Rectal smooth muscle tissue (tissue), 1 donor: ENCODE results near the gene MCMBP.

Experiments
- H3K27ac ChIP-seq: one replicate; pipeline ENCODE4 v1.7.0; 2013; ENCODE audit warnings: low read depth, low read length, inconsistent platforms
- H3K27me3 ChIP-seq: one replicate; pipeline ENCODE4 v1.7.0; 2013; ENCODE audit warnings: low read length; ENCODE audit not compliant: control insufficient read depth, insufficient read depth
- H3K36me3 ChIP-seq: one replicate; pipeline ENCODE4 v1.7.0; 2013; ENCODE audit warnings: low read length; ENCODE audit not compliant: control insufficient read depth, insufficient read depth
- H3K4me1 ChIP-seq: one replicate; pipeline ENCODE4 v1.7.0; 2013; ENCODE audit warnings: low read length; ENCODE audit not compliant: control insufficient read depth, insufficient read depth
- H3K4me3 ChIP-seq: one replicate; pipeline ENCODE4 v1.7.0; 2013; ENCODE audit warnings: low read length
- H3K9ac ChIP-seq: one replicate; pipeline ENCODE4 v1.7.0; 2013; ENCODE audit warnings: low read length

MCMBP gene

DNA sequence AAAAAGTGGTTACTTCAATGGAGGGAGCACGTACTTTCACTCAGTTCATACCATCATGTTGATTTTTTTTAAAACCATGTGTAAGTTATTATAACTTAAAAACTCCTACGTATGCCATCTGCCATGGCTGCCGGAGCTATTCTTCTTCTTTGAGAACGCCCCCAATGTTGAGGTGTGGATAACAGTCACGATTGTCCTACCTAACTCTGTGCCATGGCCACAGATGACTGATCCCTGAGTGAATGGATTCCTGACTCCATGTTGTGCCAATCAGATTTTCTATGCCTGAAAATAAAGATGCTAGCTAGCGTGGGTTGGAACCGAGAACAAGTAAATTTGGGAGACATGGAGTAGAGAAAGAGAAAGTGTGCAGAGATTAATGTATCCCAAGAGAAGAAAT, 5.3 kb downstream of the MCMBP start:
- H3K27ac ChIP-seq: no peak overlapping the region
- no peaks in the 10 kb centered on the region for H3K36me3 ChIP-seq
- peaks cover 7% of the 10 kb centered on the region for H3K4me1 ChIP-seq
- no peak overlapping the region for H3K4me3 ChIP-seq
- no peak overlapping the region for H3K9ac ChIP-seq
- H3K27me3 ChIP-seq: no peaks in the 10 kb centered on the region

DNA sequence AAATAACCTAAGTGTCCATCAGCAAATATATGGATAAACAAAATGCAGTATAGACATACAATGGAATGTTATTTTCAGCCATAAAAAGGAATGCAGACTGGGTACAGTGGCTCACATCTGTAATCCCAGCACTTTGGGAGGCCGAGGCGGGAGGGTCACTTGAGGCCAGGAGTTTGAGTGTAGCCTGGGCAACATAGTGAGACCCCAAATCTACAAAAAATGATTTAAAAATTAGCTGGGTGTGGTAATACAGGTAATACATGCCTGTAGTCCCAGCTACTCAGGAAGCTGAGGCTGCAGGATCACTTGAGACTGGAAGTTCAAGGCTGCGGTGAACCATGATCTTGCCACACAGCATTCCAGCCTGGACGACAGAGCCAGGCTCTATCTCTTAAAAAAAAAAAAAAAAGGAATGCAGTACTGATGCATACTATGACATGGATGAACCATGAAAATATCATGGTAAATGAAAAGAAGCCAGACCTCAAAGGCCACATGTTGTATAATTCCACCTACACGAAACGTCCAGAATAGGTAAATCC, 6.9 kb downstream of the MCMBP start:
- Histone ChIP-seq H3K27ac (no peak overlapping the region), H3K36me3 (no peaks in the 10 kb centered on the region), H3K4me1 (peaks cover 2% of the 10 kb centered on the region), H3K27me3 (no peaks in the 10 kb centered on the region), H3K4me3 (no peak overlapping the region), H3K9ac (no peak overlapping the region)

DNA sequence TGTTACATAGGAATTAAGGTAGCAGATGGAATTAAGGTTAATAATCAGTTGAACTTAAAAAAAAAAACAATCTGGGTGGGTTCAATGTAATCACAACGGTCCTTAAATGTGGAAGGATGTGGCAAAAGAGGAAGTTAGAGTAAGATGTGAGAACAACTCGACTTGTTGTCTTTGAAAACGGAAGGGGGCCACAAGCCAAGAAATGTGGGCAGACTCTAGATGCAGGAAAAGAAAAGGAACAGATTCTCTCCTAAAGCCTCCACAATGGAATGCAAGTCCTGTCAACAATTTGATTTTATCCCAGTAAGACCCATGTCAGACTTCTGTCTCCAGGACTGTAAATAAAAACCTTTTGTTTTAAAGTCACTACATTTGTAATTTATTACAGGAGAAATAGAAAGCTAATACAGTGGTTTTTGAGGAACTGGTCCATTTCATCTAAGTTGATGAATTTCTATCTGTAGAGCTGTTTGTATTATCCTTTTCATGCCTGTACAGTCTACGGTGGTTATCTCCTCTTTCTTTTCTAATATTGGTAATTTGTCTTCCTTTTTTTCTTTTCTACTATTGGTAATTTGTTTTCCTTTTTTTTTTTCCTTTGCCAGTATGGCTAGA, 8.6 kb downstream of the MCMBP start:
- Histone ChIP-seq H3K27ac (no peak overlapping the region), H3K36me3 (no peaks in the 10 kb centered on the region), H3K4me3 (no peak overlapping the region), H3K27me3 (no peaks in the 10 kb centered on the region), H3K4me1 (peaks cover 3% of the 10 kb centered on the region), H3K9ac (no peak overlapping the region)

DNA sequence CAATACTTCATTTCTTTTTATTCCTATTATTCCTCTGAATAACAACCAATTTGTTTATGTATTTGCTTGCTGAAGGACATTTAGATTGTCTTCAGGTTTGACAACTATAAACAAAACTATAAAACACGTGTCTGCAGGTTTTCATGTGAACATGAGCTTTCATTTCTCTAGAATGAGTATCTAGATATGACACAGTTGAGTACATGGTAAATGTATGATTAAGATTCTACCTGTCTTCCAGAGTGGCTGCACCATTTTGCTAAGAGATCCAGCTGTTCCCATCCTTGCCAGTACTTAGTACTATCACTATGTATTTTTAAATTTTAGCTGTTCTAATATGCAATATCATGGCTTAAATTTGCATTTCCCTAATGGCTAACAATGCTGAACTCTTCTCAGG, 10.1 kb downstream of the MCMBP start:
- Histone ChIP-seq H3K4me1 (peaks cover 3% of the 10 kb centered on the region), H3K27ac (no peak overlapping the region), H3K36me3 (no peaks in the 10 kb centered on the region), H3K9ac (no peak overlapping the region), H3K27me3 (no peaks in the 10 kb centered on the region), H3K4me3 (no peak overlapping the region)

DNA sequence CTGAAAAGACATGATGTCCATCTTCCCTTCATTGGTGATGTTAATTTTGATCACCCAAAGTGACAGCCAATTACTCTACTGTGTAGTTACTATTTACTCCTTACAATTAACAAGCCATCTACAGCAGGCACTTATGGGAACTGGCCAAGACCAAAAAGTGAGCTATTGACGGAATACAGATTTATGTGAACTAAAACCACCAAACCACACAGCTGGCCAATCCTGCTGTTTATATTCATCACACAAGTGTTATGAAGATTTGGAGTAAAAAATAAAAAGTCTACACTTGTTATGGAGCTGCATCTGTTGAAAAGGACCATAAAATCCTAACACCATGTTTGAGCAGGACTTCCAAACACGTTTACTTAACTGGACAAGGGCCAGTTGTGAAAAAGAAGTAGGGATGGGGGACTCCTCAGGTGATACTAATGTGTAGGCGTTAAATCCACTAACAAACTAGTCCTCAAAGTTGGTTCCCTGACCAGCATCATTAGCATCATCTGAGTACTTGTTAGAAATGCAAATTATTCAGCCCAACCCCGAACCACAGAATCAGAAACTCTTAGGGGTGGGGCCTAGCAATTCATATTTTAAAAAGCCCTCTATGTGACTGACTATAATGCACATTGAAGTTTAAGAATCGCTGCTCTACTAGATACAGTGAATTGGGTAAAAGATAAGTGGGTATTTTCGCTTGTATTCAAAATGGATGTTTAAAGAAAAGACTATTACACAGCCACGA, 11.6 kb downstream of the MCMBP start:
- Histone ChIP-seq H3K4me3 (no peak overlapping the region), H3K36me3 (no peaks in the 10 kb centered on the region), H3K27me3 (no peaks in the 10 kb centered on the region), H3K4me1 (peaks cover 3% of the 10 kb centered on the region), H3K27ac (no peak overlapping the region), H3K9ac (no peak overlapping the region)

DNA sequence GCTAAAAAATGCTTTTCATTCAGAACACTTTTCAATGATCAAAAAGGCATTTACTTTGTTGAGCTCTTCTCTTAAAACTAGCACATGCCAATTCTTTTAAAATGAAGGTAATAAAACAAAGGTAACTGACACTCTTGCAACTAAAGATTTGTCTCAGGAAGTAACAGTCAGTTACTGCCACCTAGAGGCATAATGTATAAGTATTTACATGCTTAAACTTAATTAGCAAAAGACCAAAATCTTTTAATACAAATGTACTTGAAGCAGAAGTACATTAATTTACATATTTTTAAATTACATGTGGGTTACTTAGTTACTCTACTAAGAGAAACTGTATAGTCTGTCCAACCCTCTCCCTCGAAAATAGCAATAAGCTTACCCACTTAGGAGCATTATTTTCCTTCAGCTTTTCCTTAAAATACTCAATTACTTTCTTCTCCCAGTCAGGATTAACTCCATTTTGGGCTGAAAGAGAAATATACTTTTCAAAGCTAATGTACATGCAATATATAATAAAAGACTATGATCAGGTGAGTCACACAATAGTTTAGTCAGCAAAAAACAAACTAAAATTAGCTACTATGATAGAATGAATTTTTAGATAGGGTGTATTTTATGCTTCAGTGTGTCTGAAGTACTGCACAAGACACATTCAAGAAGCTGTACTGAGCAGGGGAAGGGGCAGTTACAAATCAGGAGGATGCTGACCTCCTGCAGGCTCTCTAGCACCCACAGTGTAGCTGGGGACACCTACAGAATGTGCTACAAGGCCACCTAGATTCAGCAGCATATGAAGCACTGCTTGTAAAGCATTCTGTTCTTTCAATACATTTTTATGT, 13.0 kb downstream of the MCMBP start:
- Histone ChIP-seq H3K27ac (no peak overlapping the region), H3K9ac (no peak overlapping the region), H3K27me3 (no peaks in the 10 kb centered on the region), H3K36me3 (no peaks in the 10 kb centered on the region), H3K4me1 (peaks cover 3% of the 10 kb centered on the region), H3K4me3 (no peak overlapping the region)

DNA sequence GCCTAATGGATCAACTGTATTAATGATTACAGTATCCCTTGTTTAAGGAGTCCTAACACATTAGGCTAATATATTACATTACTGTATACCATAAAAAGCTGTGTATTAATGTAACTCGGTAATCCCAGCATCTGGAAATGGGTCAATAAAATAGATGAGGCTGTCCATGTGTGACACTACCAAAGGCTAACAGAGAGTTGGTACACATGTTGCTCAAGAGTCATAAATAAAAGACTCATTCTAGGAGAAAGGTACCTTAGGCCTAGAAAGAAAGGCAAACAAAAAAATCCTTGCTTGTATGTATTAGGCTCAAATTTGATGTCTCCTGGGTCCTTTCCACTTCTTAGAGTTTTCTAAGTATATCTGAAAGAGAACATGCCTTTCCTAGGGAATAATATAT, 14.6 kb downstream of the MCMBP start:
- Histone ChIP-seq H3K36me3 (peaks cover 2% of the 10 kb centered on the region), H3K4me3 (no peak overlapping the region), H3K27me3 (no peaks in the 10 kb centered on the region), H3K27ac (no peak overlapping the region), H3K4me1 (peaks cover 3% of the 10 kb centered on the region), H3K9ac (no peak overlapping the region)

DNA sequence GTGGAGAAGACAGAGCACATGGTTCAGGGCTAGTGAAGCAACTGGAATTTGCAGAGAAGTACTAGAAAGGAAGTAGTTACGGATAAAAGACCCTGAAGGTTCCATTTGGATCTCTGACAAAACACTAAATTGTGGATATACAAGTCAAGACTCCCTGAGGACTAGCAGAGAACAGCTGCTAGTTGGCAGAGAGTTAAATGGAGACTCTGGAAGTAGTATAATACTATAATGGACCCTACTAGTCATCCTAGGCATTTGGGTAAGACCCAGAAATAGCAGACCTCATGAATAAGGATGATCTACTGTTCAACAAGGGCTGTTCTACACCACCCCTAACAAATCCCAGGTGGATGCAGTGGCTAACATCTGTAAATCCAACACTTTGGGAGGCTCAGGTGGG, 19.1 kb downstream of the MCMBP start:
- Histone ChIP-seq H3K9ac (no peak overlapping the region), H3K36me3 (peaks cover 2% of the 10 kb centered on the region), H3K4me3 (no peak overlapping the region), H3K27me3 (no peaks in the 10 kb centered on the region), H3K27ac (no peak overlapping the region), H3K4me1 (no peaks in the 10 kb centered on the region)

DNA sequence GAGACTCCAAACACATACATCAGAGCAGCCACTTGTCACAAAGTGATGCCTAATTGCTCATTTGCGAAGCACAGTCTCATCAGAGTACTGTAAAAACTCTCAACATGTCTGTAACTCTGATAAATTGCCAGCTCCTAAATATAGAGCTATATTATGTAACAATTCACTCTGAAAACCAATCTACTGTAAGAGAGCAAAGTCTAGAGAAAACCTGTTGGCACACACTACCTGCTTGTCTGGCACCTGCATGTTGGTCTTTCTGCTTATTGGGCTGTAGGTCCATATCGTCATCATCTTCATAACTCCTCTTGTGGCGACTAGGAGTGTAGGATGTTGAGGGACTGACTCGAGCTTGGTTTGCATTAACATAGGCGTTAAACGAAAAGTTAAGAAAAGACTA, 19.8 kb downstream of the MCMBP start:
- no peak overlapping the region for H3K9ac ChIP-seq
- H3K36me3 ChIP-seq: peaks cover 2% of the 10 kb centered on the region
- H3K27ac ChIP-seq: no peak overlapping the region
- H3K4me1 ChIP-seq: no peaks in the 10 kb centered on the region
- no peak overlapping the region for H3K4me3 ChIP-seq
- H3K27me3 ChIP-seq: no peaks in the 10 kb centered on the region

DNA sequence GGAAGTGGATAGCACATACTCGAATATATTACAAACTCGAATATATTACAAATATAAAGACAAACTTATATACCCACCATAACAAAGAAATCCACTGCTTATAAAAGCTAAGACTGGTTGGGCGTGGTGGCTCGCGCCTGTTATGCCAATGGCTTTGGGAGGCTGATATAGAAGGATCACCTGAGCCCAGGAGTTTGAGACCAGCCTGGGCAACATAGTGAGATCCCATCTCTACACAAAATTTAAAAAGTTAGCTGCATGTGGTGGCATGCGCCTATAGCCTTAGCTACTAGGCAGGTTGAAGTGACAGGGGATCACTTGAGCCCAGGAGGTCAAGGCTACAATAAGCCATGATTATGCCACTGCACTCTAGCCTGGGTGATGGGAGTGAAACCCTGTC, 20.4 kb downstream of the MCMBP start:
- no peaks in the 10 kb centered on the region for H3K27me3 ChIP-seq
- H3K9ac ChIP-seq: no peak overlapping the region
- H3K4me3 ChIP-seq: no peak overlapping the region
- no peak overlapping the region for H3K27ac ChIP-seq
- H3K36me3 ChIP-seq: peaks cover 3% of the 10 kb centered on the region
- no peaks in the 10 kb centered on the region for H3K4me1 ChIP-seq

DNA sequence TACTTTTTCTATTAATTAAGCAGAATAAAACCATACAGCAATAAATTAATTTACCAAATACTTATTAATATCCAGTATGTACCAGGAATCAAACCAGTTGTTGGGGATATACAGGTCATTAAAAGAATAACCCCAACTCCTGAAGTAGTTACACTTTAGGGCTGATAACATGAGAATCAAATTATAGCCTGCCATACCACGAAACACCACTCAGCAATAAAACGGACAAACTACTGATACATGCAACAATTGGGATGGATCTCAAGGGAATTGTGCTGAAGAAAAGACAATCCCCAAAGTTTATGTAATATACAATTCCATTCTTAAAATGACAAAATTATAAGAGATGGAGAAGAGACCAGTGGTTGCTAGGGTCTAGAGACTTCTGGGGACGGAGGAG, 22.7 kb downstream of the MCMBP start:
- no peaks in the 10 kb centered on the region for H3K4me1 ChIP-seq
- no peak overlapping the region for H3K27ac ChIP-seq
- peaks cover 10% of the 10 kb centered on the region for H3K36me3 ChIP-seq
- H3K4me3 ChIP-seq: no peak overlapping the region
- H3K27me3 ChIP-seq: no peaks in the 10 kb centered on the region
- no peak overlapping the region for H3K9ac ChIP-seq

DNA sequence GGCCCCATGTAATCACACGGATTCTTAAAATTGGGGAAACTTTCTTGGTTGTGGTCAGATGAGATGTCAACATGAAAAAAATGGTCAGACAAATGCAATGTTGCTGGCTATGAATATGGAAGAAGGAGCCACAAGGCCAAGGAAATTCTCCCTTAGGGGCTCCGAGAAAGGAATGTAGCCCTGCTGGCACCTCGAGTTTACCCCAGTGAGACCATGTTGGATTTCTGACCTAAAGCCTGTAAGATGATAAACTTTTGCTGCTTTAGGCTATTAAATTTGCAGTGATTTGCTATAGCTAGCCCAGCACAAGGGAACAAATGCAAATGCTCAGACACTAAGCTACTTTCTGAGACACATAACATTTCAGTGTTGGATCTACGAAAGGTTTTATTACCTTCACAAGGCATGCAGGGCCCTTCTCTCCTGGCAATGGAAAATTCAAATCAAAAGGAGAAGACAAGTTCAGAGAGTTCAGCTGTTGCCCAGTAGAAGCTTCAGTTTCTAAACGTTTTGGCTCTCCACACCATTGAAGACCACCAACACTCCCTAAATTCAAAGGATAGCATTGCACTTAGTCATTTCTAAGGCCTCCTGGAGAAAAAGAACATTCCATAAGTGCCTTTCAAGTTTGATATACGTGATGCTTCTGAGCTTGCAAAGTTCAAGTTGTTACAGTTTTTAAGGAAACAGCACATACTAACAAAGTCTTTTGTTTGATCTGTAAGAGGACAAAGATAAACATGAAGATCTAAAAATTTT, 23.4 kb downstream of the MCMBP start:
- Histone ChIP-seq H3K36me3 (peaks cover 16% of the 10 kb centered on the region), H3K27me3 (no peaks in the 10 kb centered on the region), H3K4me1 (no peaks in the 10 kb centered on the region), H3K4me3 (no peak overlapping the region), H3K9ac (no peak overlapping the region), H3K27ac (no peak overlapping the region)
